Lower leg skin (tissue), 4 donors: ENCODE results near the gene SRRM5. TPM values are rescaled to one million over a fixed set of nuclear protein-coding genes. Genes with fewer than 3 reads are reported as not detected.

ENCODE experiments used
- DNase-seq, 2 donors: peaks; one replicate each; pipeline ENCODE4 v3.0.0-alpha.2; 2019; ENCODE audit warnings: low spot score in 2 of 2
- H3K4me3 ChIP-seq: fragments of 200-600 bp; sonication (generic); 2 replicates; pipeline ENCODE4 v1.5.1; 2017; ENCODE audit warnings: mild to moderate bottlenecking, low read depth; ENCODE audit not compliant: poor library complexity, severe bottlenecking
- POLR2A ChIP-seq, 2 donors: fragments of 450-650 bp; IDR thresholded peaks; one replicate each; pipeline ENCODE4 v1.6.1; 2016 to 2017; ENCODE audit warnings: antibody characterized with exemption in 2 of 2, mild to moderate bottlenecking in 1 of 2, moderate library complexity in 1 of 2
- WGBS, 2 donors: methylation state at CpG; one replicate each; pipeline ENCODE4 v1.1.5; 2018; 5-methylcytosine and 5-hydroxymethylcytosine counted together
- intact Hi-C: fragments of 100-400 bp; cut with DNase I; formaldehyde crosslinking; loops from one replicate; pipeline ENCODE4 v1.15.0; 2023; ENCODE audit warnings: low total_unique reads
- total RNA-seq, 4 donors: library from RNA; depleted of rRNA; stranded (reverse); fragments of >200 nt; gene quantifications; one replicate each; pipeline ENCODE4 v1.1.0, GENCODE V29; 2016
- TF ChIP-seq, protein P1 (sequence below), 3 donors: fragments of 450-650 bp; IDR thresholded peaks; one replicate each; pipeline ENCODE4 v1.5.1; 2016; ENCODE audit warnings: antibody characterized with exemption in 3 of 3, mild to moderate bottlenecking in 3 of 3, moderate library complexity in 2 of 3

The SRRM5 gene
- total RNA-seq, 4 donors from 2014 or later: 0.15 to 0.27 (median 0.17) TPM

DNA sequence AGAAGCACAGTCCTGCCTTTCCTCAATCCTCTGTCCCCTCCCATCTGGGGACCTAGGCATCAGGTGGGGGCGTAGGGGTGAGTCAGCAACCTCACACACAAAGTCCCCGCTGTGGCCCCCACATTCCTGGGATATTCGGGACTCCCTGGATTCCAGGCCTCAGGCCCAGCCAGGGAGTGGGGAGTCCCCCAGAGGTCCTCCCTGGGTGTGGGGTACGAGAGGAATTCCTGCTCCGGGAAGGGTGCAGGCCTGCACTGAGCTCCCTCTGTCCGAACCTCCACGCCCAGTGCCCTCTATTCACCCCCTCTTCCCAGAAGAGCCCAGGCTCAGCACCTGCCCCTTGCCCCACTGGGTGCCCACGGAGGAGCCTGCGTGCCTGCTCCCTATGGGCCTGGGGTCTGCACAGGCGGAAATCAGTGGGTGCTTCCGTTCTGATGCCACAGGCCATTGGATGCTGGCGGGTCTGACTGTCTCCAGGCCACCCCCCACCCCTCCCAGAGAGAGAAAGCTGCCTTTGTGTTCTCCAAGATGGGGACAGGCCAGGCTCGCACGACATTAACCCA, 24.3 kb downstream of the SRRM5 start:
- intact Hi-C loops: no loop called here
- TF ChIP-seq, protein P1, sequence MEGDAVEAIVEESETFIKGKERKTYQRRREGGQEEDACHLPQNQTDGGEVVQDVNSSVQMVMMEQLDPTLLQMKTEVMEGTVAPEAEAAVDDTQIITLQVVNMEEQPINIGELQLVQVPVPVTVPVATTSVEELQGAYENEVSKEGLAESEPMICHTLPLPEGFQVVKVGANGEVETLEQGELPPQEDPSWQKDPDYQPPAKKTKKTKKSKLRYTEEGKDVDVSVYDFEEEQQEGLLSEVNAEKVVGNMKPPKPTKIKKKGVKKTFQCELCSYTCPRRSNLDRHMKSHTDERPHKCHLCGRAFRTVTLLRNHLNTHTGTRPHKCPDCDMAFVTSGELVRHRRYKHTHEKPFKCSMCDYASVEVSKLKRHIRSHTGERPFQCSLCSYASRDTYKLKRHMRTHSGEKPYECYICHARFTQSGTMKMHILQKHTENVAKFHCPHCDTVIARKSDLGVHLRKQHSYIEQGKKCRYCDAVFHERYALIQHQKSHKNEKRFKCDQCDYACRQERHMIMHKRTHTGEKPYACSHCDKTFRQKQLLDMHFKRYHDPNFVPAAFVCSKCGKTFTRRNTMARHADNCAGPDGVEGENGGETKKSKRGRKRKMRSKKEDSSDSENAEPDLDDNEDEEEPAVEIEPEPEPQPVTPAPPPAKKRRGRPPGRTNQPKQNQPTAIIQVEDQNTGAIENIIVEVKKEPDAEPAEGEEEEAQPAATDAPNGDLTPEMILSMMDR (IDR thresholded peaks at IDR 0.05): no peak
- no peak for TF ChIP-seq POLR2A (IDR thresholded peaks at IDR 0.05)
- no peak overlapping the region for H3K4me3 ChIP-seq
- DNase-seq: no peak
- 69 to 80% methylated on average over 13 of the region's 14 CpGs for WGBS, 2 donors

DNA sequence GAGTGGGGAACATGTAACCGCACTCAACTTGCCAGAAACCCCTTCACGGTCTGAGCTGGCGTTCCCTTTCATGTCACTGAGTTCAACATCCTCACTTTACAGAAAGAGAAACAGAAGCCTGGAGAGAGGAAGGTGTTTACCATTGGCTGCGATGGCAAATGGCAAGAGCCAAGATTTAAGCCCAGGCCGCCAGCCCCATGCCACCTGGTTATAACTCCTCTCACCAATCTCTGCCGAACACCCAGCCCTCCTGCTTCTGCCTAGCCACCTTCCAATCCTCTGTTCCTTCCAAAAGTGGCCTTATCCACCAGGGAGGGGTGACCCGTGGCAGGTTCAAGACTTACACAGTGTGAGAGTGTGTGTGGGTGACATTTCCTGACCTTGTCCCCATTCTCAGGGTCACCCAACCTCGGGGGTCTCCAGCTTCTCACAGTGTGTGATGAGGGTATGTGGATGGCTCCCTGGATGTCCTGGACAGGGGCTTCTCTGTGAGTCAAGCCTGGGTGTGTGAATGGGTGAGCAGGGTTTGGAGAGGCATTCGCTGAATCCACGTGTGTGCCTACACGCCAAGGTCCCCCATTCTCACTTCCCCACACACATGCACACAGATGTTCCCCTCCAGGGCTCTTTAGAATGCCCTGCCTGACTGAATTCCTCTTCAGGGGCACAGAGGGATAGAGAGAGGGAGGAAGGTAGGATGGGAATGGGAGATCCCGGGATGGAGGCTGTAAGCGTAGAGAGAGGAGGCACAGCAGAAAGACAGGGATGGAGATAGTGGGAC, 26.5 kb downstream of the SRRM5 start:
- no peak overlapping the region for H3K4me3 ChIP-seq
- WGBS, 2 donors: 70 to 72% methylated on average over 13 of the region's 13 CpGs
- DNase-seq: no peak
- TF ChIP-seq POLR2A (IDR thresholded peaks at IDR 0.05): no peak
- TF ChIP-seq, protein P1 (IDR thresholded peaks at IDR 0.05): no peak
- intact Hi-C loops: no loop called here

DNA sequence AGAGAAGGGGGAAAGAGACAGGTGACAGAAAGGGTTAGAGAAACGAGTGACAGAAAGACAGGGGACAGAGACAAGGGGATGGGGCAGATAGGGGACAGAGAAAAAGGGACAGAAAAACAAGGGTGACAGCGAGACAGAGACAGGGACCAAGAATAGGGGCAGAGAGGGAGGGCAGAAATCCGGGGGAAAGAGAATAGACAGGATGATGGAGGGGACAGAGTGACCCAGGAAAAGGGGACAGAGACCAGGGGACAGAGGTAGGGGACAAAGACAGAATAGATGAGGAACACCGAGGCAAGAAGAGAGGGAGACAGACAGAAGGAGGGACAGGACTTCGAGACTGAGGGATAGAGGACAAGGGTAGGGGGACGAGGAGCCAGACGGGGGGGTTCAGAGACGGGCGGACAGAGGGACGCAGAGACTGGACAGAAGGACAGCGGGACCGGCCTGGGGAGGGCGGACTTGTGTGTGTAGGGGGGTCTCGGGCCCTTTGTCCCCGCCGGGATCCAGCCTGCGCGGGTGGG, 27.2 kb downstream of the SRRM5 start:
- H3K4me3 ChIP-seq: no peak overlapping the region
- intact Hi-C loops: no loop called here
- WGBS, 2 donors: 11 to 14% methylated on average over 13 to 16 of the region's 18 CpGs
- no peak for DNase-seq
- TF ChIP-seq, protein P1 (IDR thresholded peaks at IDR 0.05): no peak
- TF ChIP-seq POLR2A (IDR thresholded peaks at IDR 0.05): no peak

DNA sequence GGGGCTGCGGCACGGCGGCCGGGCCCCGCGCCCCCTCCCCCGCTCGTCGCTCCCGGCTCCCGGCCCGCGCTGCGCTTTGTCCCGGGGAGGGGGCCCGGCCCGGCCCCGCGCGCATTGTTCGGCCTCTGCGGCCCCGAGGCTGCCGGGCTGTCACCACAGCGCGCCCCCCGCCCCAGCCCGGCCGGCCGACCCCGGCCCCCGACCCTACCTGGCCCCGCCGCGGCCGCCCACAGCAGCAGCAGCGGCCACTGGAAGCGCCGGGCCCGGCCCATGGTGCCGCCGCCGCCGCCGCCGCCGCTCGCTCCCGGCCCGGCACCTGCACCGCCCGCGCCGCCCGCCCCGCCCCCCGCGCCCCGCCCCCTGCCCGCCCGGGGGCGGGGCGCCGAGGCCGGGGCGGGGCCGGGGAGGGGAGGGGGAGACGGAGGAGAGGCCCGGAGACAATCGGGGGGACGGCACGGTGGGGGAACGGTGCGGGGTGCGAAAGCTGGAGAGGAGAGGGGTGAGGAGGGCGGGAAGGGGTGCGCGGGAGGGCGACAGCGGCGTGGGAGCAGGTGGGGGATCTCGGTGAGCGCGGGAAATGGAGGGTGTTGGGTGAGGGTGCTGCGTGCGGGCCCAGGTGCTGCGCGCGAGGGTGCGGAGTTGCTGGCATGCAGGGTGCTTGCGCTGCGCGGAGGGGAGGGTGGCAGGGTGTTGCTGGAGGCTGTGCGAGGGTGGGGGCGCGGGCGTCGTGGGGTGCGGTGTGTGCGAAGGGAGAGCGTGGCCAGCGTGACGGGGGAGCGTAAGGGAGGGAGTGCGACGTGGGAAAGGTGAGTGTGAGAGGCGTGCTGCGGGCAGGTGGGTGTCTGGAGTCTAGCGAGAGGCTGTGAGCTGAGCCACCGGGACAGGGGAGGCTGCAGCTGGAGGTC, 27.9 kb downstream of the SRRM5 start, which contains the start of gene CADM4:
Gene CADM4, minus strand, starts transcription at position 332 of the 905 bp plus-strand sequence. Its CDS starts 60 bp downstream, at position 272.
- no peak for DNase-seq
- intact Hi-C loops: no loop called here
- WGBS, 2 donors: 1% methylated on average over 47 to 59 of the region's 110 CpGs
- TF ChIP-seq POLR2A (IDR thresholded peaks at IDR 0.05): no peak
- TF ChIP-seq, protein P1 (IDR thresholded peaks at IDR 0.05): no peak
- H3K4me3 ChIP-seq: peak within 1 kb of the TSS; percentile 35

DNA sequence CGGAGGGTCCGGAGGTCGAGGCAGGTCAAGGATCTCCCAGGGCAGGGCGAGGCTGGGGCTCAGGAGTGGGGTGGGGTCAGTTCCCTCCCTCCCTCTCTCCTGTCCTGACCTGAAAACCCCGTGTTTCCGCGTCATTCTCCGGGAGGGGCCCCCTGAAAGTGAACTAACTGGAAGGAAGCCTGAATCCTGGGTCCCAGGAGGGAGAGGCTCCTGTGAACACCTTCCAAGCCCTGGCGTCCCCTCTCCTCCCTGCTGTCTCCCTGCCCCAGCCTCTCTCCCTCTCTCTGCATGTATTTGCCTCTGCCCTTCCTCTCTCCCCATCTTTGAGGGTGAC, 28.5 kb downstream of the SRRM5 start:
- H3K4me3 ChIP-seq: no peak overlapping the region
- 5 to 8% methylated on average over 9 of the region's 9 CpGs for WGBS, 2 donors
- DNase-seq: no peak
- intact Hi-C loops: no loop called here
- TF ChIP-seq, protein P1 (IDR thresholded peaks at IDR 0.05): no peak
- TF ChIP-seq POLR2A (IDR thresholded peaks at IDR 0.05): no peak
